Measurements from ENCODE around the gene BICD1. TPM values are rescaled to one million over a fixed set of nuclear protein-coding genes. Genes with fewer than 3 reads are reported as not detected.

The BICD1 gene
- total RNA-seq (45.8 and 51.0 TPM in 2 replicates), polyA plus RNA-seq (12.2 and 13.9 TPM in 2 replicates), polyA minus RNA-seq (56.6 and 66.6 TPM in 2 replicates), Bru-seq, nascent RNA (percentile 83 among the genes with signal in this experiment), BruChase-seq, experiment 1, labeled RNA remaining after a 6-hour chase (percentile 73 among the genes with signal in this experiment), BruChase-seq, experiment 2, labeled RNA remaining after a 2-hour chase (percentile 73 among the genes with signal in this experiment)
- polyA plus RNA-seq (2011; cell fraction: cytosol; rRNA removed) = 9.3 and 9.5 TPM in 2 replicates
- polyA plus RNA-seq (2011; cell fraction: nucleus; rRNA removed) = 41.1 and 45.4 TPM in 2 replicates
- polyA plus RNA-seq (2012) = 22.2 and 24.6 TPM in 2 replicates
- 8.1 TPM for polyA minus RNA-seq (2011; cell fraction: cytosol; rRNA and poly(A)+ RNA removed)
- polyA minus RNA-seq (2011; cell fraction: nucleus; rRNA and poly(A)+ RNA removed) = 145 TPM in 2 replicates
- long read RNA-seq, full-length matches to known transcripts = 12 of 21 reads
- long read RNA-seq, partial matches to known transcripts = 1 of 21 reads
- long read RNA-seq, other reads (novel, unspliced or antisense) = 8 of 21 reads

GRCh38 chr12:32106517-32107358 lies at the start of gene BICD1:
BICD1 (plus strand) TSS chr12:32106847; CDS start chr12:32107332, 485 bp downstream.
- Histone ChIP-seq H3K79me2 (ENCODE audit: control insufficient read depth, insufficient read depth, low read length) (peaks cover 30% of the 10 kb centered on the region), H3K27me3 (ENCODE audit: control insufficient read depth in 2 of 2, insufficient read depth in 2 of 2, low read length in 2 of 2) (no peaks in the 10 kb centered on the region), H3K4me3 (replicated peaks in 1 of 3; ENCODE audit: insufficient read depth in 1 of 3, low read depth in 1 of 3, low read length in 3 of 3) (peak within 1 kb of the TSS; percentile 58 to 84 (median 67)), H2AFZ (ENCODE audit: low read depth, low read length) (peak within 1 kb of the TSS; percentile 91), H3K9me3 (replicated peaks; ENCODE audit: control insufficient read depth, insufficient read depth, low read length) (no peaks in the 10 kb centered on the region), H3K4me2 (ENCODE audit: insufficient read depth, low read length) (peak within 1 kb of the TSS; percentile 77), H3K27ac (ENCODE audit: insufficient read depth, low read depth, low read length) (peak within 1 kb of the TSS; percentile 69), H3K36me3 (ENCODE audit: control insufficient read depth in 2 of 2, extremely low read depth in 1 of 2, insufficient read depth in 2 of 2, low read length in 2 of 2) (no peaks in the 10 kb centered on the region), H3K9ac (replicated peaks; ENCODE audit: extremely low read depth, insufficient read depth, low read length) (peak within 1 kb of the TSS; percentile 77), H4K20me1 (replicated peaks; ENCODE audit: control insufficient read depth, extremely low read depth, insufficient read depth, low read length) (no peaks in the 10 kb centered on the region), H3K4me1 (ENCODE audit: control insufficient read depth, extremely low read depth, insufficient read depth, low read length) (peaks cover 14% of the 10 kb centered on the region), H3K9me1 (replicated peaks; ENCODE audit: control insufficient read depth, extremely low read depth, insufficient read depth, low read length) (no peaks in the 10 kb centered on the region)
- intact Hi-C loops (cut with micrococcal nuclease) = loop anchor here (1.0 to 10.0 kb wide), 10 partner anchors 9 to 782 kb away; partner anchors contain the start of genes AMN1, ETFBKMT, RESF1 and SINHCAF
- dilution Hi-C loops (cut with MboI; ENCODE audit: extremely low pct_ligation_motif_present, low sequenced_read_pairs) = no loop called here
- no TSS peak for BruUV-seq (replicated peaks)
- ChIA-PET CTCF (interaction anchor here (0.6 to 3.0 kb wide), 21 partner anchors 9 to 453 kb away, joined by 3 to 21 read pairs (median 5); no protein-coding TSS in a partner anchor), POLR2A (interaction anchor here (1.9 kb wide), 1 partner anchor 9 kb away, joined by 9 read pairs; no protein-coding TSS in a partner anchor)
- FAIRE-seq (peak; percentile 77), DNase-seq (ENCODE audit: low read depth, low spot score) (peak; percentile 92)
- no peak for TF ChIP-seq MAX (IDR thresholded peaks at IDR 0.05; ENCODE audit: insufficient read depth, insufficient read length)
- no peak for TF ChIP-seq FOS (IDR thresholded peaks at IDR 0.05; ENCODE audit: borderline replicate concordance, insufficient read depth, low read length)
- peak; percentile 20 to 40 for TF ChIP-seq CTCF (IDR thresholded peaks at IDR 0.05; ENCODE audit: extremely low read depth in 1 of 2, insufficient read depth in 1 of 2, low read depth in 1 of 2, low read length in 2 of 2)
- TF ChIP-seq POLR2A (IDR thresholded peaks at IDR 0.05; ENCODE audit: low read depth, low read length) = peak; percentile 76
- TF ChIP-seq MYC (IDR thresholded peaks at IDR 0.05; ENCODE audit: low read depth, low read length) = no peak
- TF ChIP-seq GATA2 (IDR thresholded peaks at IDR 0.05; ENCODE audit: insufficient read depth, insufficient read length, low read depth, low read length) = no peak
- peak; percentile 85 for TF ChIP-seq POLR2AphosphoS5 (IDR thresholded peaks at IDR 0.05; ENCODE audit: insufficient read depth, low read depth, low read length)
- no peak for TF ChIP-seq JUN (IDR thresholded peaks at IDR 0.05; ENCODE audit: borderline replicate concordance, insufficient read depth, insufficient read length, low read depth)
